Parathyroid adenoma (tissue), 2 donors: ENCODE measurements around the gene ORC5.

Source experiments
- H2AFZ ChIP-seq: fragments of 300-600 bp; sonication (generic); one replicate; pipeline ENCODE4 v1.7.0; 2017; ENCODE audit warnings: antibody characterized with exemption, mild to moderate bottlenecking
- H3K27ac ChIP-seq: fragments of 300-600 bp; sonication (generic); one replicate; pipeline ENCODE4 v1.7.0; 2017
- H3K27me3 ChIP-seq: fragments of 300-600 bp; sonication (generic); one replicate; pipeline ENCODE4 v1.7.0; 2017; ENCODE audit warnings: low read length; ENCODE audit not compliant: control insufficient read depth, insufficient read depth
- H3K36me3 ChIP-seq: fragments of 300-600 bp; sonication (generic); one replicate; pipeline ENCODE4 v1.7.0; 2017; ENCODE audit warnings: low read length; ENCODE audit not compliant: control insufficient read depth, insufficient read depth
- H3K4me1 ChIP-seq: fragments of 300-600 bp; sonication (generic); one replicate; pipeline ENCODE4 v1.7.0; 2017; ENCODE audit warnings: control low read depth
- H3K4me2 ChIP-seq: fragments of 300-600 bp; sonication (generic); one replicate; pipeline ENCODE4 v1.7.0; 2017; ENCODE audit warnings: low read length
- H3K4me3 ChIP-seq: fragments of 300-600 bp; sonication (generic); one replicate; pipeline ENCODE4 v1.7.0; 2017; ENCODE audit warnings: low read depth, low read length
- H3K79me2 ChIP-seq: fragments of 300-600 bp; sonication (generic); one replicate; pipeline ENCODE4 v1.7.0; 2017; ENCODE audit warnings: control low read depth
- H3K9ac ChIP-seq: fragments of 300-600 bp; sonication (generic); one replicate; pipeline ENCODE4 v1.7.0; 2017; ENCODE audit warnings: mild to moderate bottlenecking
- H3K9me3 ChIP-seq: fragments of 300-600 bp; sonication (generic); one replicate; pipeline ENCODE4 v1.7.0; 2017; ENCODE audit warnings: low read length; ENCODE audit not compliant: control insufficient read depth
- CTCF ChIP-seq: fragments of 300-600 bp; sonication (generic); IDR thresholded peaks from one replicate; pipeline ENCODE4 v1.7.0; 2017; ENCODE audit warnings: antibody characterized with exemption, mild to moderate bottlenecking
- donor health status: primary hyperparathyroidism.

The ORC5 gene

GRCh38 chr7:104136561-104136960 lies 71.3 kb downstream of the ORC5 start:
- no peaks in the 10 kb centered on the region for H3K27me3 ChIP-seq
- no peak for TF ChIP-seq CTCF
- no peak overlapping the region for H3K4me2 ChIP-seq
- no peak overlapping the region for H3K27ac ChIP-seq
- peaks cover 3% of the 10 kb centered on the region for H3K4me1 ChIP-seq
- no peaks in the 10 kb centered on the region for H3K79me2 ChIP-seq
- no peak overlapping the region for H3K9ac ChIP-seq
- H2AFZ ChIP-seq, result no peak overlapping the region
- no peak overlapping the region for H3K4me3 ChIP-seq
- H3K9me3 ChIP-seq, result no peaks in the 10 kb centered on the region
- H3K36me3 ChIP-seq, result no peaks in the 10 kb centered on the region

DNA sequence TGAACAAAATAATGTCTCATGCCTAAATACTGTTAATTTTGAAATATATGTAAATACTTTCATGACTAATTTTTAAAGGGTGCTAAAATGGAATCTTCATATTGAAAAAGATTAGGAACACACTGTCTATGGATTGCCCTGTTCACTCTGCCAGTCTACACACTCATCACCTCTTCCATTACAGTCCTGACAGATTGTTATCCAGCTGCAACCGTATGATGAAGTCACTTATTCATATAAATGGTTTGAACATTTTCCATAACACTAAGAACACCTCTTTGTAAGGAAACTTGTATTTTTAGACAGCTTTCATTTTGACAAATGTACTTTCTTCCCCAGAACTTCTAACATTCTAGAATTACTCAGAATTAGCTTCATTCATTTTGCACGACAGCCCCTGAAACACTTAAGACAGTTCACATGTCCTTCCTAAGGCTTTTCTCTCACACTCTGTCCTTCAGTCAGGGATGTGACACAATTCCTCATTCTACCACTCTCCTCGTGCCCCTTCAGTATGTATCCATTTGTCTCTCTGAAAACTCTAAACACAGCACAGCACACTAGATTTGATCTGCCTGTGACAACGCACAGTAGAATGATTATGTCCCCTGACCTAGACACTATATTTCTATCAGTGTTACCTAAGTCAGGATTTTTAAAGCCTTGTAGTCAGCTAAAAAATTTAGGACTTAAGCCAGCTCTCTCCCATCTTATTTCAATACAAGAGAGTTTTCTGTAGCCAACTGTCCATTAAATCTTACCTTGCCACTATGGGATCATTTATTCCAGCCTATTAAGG lies 71.9 kb downstream of the ORC5 start:
- TF ChIP-seq CTCF, result no peak
- Histone ChIP-seq H3K4me2 (no peak overlapping the region), H3K9ac (no peak overlapping the region), H2AFZ (no peak overlapping the region), H3K27ac (no peak overlapping the region), H3K4me3 (no peak overlapping the region), H3K36me3 (no peaks in the 10 kb centered on the region), H3K4me1 (peaks cover 3% of the 10 kb centered on the region), H3K9me3 (no peaks in the 10 kb centered on the region), H3K27me3 (no peaks in the 10 kb centered on the region), H3K79me2 (no peaks in the 10 kb centered on the region)

DNA sequence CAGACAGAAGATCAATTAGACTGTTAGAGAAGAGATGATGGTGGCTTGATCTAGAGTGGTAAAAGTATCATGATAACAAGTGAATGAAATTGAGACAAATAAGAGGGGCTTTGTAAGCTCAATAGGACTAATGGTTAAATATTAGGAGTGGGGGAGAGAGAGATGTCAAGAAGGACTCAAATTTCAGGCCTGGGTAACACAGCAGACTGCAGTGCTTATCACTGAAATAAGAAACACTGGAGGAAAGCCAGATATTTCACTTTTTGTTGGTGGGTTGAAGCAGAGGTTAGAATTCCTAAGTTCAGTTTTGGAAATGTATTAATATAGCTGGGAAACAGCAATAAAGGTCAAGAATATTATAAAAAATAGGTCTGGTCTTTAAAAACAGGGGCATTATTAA lies 74.6 kb downstream of the ORC5 start:
- no peak overlapping the region for H3K9ac ChIP-seq
- no peaks in the 10 kb centered on the region for H3K27me3 ChIP-seq
- no peaks in the 10 kb centered on the region for H3K79me2 ChIP-seq
- H3K4me3 ChIP-seq, result no peak overlapping the region
- H3K4me1 ChIP-seq, result peaks cover 3% of the 10 kb centered on the region
- H3K4me2 ChIP-seq, result no peak overlapping the region
- H3K36me3 ChIP-seq, result no peaks in the 10 kb centered on the region
- no peak overlapping the region for H2AFZ ChIP-seq
- no peak overlapping the region for H3K27ac ChIP-seq
- TF ChIP-seq CTCF, result no peak
- no peaks in the 10 kb centered on the region for H3K9me3 ChIP-seq

- H3K27me3 ChIP-seq, result no peaks in the 10 kb centered on the region
- peaks cover 3% of the 10 kb centered on the region for H3K4me1 ChIP-seq
- H3K4me3 ChIP-seq, result no peak overlapping the region
- H3K9ac ChIP-seq, result no peak overlapping the region
- no peaks in the 10 kb centered on the region for H3K9me3 ChIP-seq
- H2AFZ ChIP-seq, result no peak overlapping the region
- no peaks in the 10 kb centered on the region for H3K36me3 ChIP-seq
- H3K27ac ChIP-seq, result no peak overlapping the region
- TF ChIP-seq CTCF, result no peak
- no peak overlapping the region for H3K4me2 ChIP-seq
- H3K79me2 ChIP-seq, result no peaks in the 10 kb centered on the region
Observed at GRCh38 chr7:104130726-104131125, 77.1 kb downstream of the ORC5 start.

DNA sequence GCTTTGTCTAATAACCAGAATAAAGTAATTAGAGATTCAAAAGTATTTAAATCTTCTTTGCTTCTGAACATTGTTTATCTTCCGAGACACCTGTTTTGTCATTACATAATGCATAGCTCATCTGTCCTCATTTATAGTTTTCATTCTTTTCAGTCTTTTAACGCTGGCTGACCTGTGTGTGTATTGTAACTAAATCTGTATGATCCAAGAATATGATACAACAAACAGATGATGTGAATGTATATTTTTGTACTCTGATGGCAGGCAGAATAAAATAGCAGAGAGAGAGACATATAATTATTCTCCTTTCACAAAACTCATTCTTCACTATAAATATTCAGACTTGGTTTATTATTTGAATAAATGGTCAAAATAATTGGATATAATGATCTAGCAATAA lies 80.6 kb downstream of the ORC5 start:
- Histone ChIP-seq H3K9ac (no peak overlapping the region), H3K27ac (no peak overlapping the region), H3K4me1 (no peaks in the 10 kb centered on the region), H3K4me2 (no peak overlapping the region), H3K9me3 (no peaks in the 10 kb centered on the region), H3K4me3 (no peak overlapping the region), H3K27me3 (no peaks in the 10 kb centered on the region), H3K36me3 (no peaks in the 10 kb centered on the region), H3K79me2 (no peaks in the 10 kb centered on the region), H2AFZ (no peak overlapping the region)
- TF ChIP-seq CTCF, result no peak
